DMS 273 (cell line): ENCODE measurements around the gene PLXNA2.

ENCODE experiments used
- DNase-seq: peaks from one replicate; lab custom pipeline; 2025; ENCODE audit not compliant: unreplicated experiment; lab: John Stamatoyannopoulos, UW

Gene PLXNA2

GRCh38 chr1:208029381-208030287 lies 214.6 kb downstream of the PLXNA2 start:
- peak; percentile 47 for DNase-seq

GRCh38 chr1:208028526-208028925 lies 215.7 kb downstream of the PLXNA2 start:
- DNase-seq, result no peak

- no peak for DNase-seq
These were observed 216.3 kb downstream of the PLXNA2 start for GRCh38 chr1:208027861-208028260.

- no peak for DNase-seq
These were observed 217.2 kb downstream of the PLXNA2 start for GRCh38 chr1:208026880-208027438.

GRCh38 chr1:208025031-208025430 lies 219.2 kb downstream of the PLXNA2 start:
- no peak for DNase-seq

GRCh38 chr1:208024406-208024805 lies 219.8 kb downstream of the PLXNA2 start:
- DNase-seq, result no peak

GRCh38 chr1:208019257-208019656 lies 224.9 kb downstream of the PLXNA2 start:
- DNase-seq, result no peak

GRCh38 chr1:208015255-208015654 lies 228.9 kb downstream of the PLXNA2 start:
- no peak for DNase-seq

- peak; percentile 57 for DNase-seq
These were observed 231.0 kb downstream of the PLXNA2 start for GRCh38 chr1:208013210-208013609.

- DNase-seq, result no peak
These were observed 231.5 kb downstream of the PLXNA2 start for GRCh38 chr1:208012721-208013120.

GRCh38 chr1:208010487-208011071 lies 233.6 kb downstream of the PLXNA2 start:
- no peak for DNase-seq

GRCh38 chr1:208009706-208010444 lies 234.3 kb downstream of the PLXNA2 start:
- no peak for DNase-seq

- DNase-seq, result no peak
These were observed 234.9 kb downstream of the PLXNA2 start for GRCh38 chr1:208009303-208009702.

GRCh38 chr1:208008534-208008933 lies 235.7 kb downstream of the PLXNA2 start:
- no peak for DNase-seq

GRCh38 chr1:208007938-208008342 lies 236.2 kb downstream of the PLXNA2 start:
- DNase-seq, result no peak

- DNase-seq, result no peak
These were observed 236.8 kb downstream of the PLXNA2 start for GRCh38 chr1:208007319-208007937.

- no peak for DNase-seq
These were observed 237.8 kb downstream of the PLXNA2 start for GRCh38 chr1:208006258-208006920.

- DNase-seq, result no peak
These were observed 239.3 kb downstream of the PLXNA2 start for GRCh38 chr1:208004851-208005250.

GRCh38 chr1:208003241-208003640 lies 240.9 kb downstream of the PLXNA2 start:
- DNase-seq, result no peak

- no peak for DNase-seq
These were observed 241.5 kb downstream of the PLXNA2 start for GRCh38 chr1:208002672-208003071.
